SU-DHL-6 (cell line): ENCODE data around the gene VIPR2.

Experiments used
- H2AFZ ChIP-seq: fragments of 200-600 bp; sonication (generic); 2 replicates; pipeline ENCODE4 v1.6.1; 2014; ENCODE audit warnings: low read depth, mild to moderate bottlenecking, moderate library complexity, mixed read lengths, antibody characterized with exemption, low read length; ENCODE audit not compliant: severe bottlenecking
- H3F3A ChIP-seq: fragments of 200-600 bp; shearing (Covaris generic); 2 replicates; pipeline ENCODE4 v1.6.0; 2016; ENCODE audit warnings: antibody characterized with exemption, mild to moderate bottlenecking; ENCODE audit not compliant: insufficient read depth
- H3K27ac ChIP-seq: fragments of 200-600 bp; sonication (generic); 2 replicates; pipeline ENCODE4 v1.5.1; 2016; ENCODE audit warnings: low read depth, mild to moderate bottlenecking, low read length, moderate library complexity, mixed read lengths
- H3K27me3 ChIP-seq: fragments of 200-600 bp; sonication (generic), shearing (Covaris generic); 2 replicates; pipeline ENCODE4 v1.6.0; 2014; ENCODE audit warnings: mild to moderate bottlenecking, low read length
- H3K36me3 ChIP-seq: fragments of 200-600 bp; sonication (generic); 2 replicates; pipeline ENCODE4 v1.6.1; 2014; ENCODE audit warnings: mild to moderate bottlenecking, low read length, mixed read lengths
- H3K4me2 ChIP-seq: fragments of 300-600, 200-600 bp; shearing (Covaris generic), sonication (generic); 2 replicates; pipeline ENCODE4 v1.6.0; 2014; ENCODE audit warnings: low read length, low read depth, mild to moderate bottlenecking; ENCODE audit not compliant: poor library complexity, severe bottlenecking
- H3K4me3 ChIP-seq: fragments of 200-600 bp; sonication (generic); 2 replicates; pipeline ENCODE4 v1.5.1; 2014; ENCODE audit warnings: antibody characterized with exemption, low read length, mild to moderate bottlenecking, mixed read lengths; ENCODE audit not compliant: insufficient read depth, poor library complexity, severe bottlenecking
- H3K79me2 ChIP-seq: fragments of 200-600 bp; sonication (generic); 2 replicates; pipeline ENCODE4 v1.6.1; 2014; ENCODE audit warnings: mild to moderate bottlenecking, low read length, moderate library complexity; ENCODE audit not compliant: insufficient read depth
- H3K9ac ChIP-seq: fragments of 200-600 bp; sonication (generic); 2 replicates; pipeline ENCODE4 v1.7.0; 2014; ENCODE audit warnings: mild to moderate bottlenecking, low read length
- H3K9me2 ChIP-seq: fragments of 200-600 bp; sonication (generic); replicated peaks from 2 replicates; pipeline ENCODE4 v1.6.1; 2014; ENCODE audit warnings: low read length; ENCODE audit not compliant: insufficient read depth
- H3K9me3 ChIP-seq: fragments of 200-600 bp; sonication (generic); 2 replicates; pipeline ENCODE4 v1.6.1; 2014; ENCODE audit warnings: low read length, mixed read lengths; ENCODE audit not compliant: insufficient read depth
- H4K20me1 ChIP-seq: fragments of 200-600 bp; sonication (generic); 2 replicates; pipeline ENCODE4 v1.6.1; 2014; ENCODE audit warnings: low read depth, mild to moderate bottlenecking, antibody characterized with exemption, low read length, moderate library complexity, mixed read lengths
- CTCF ChIP-seq: fragments of 200-600 bp; sonication (generic); IDR thresholded peaks from one replicate; pipeline ENCODE4 v1.5.1; 2017; ENCODE audit warnings: antibody characterized with exemption, mild to moderate bottlenecking, low read length, moderate library complexity; ENCODE audit not compliant: insufficient read depth, poor library complexity, severe bottlenecking
- EZH2phosphoT487 ChIP-seq: fragments of 200-600 bp; sonication (generic), shearing (Covaris generic); conservative IDR thresholded peaks from 2 replicates; pipeline ENCODE4 v1.6.1; 2018; ENCODE audit warnings: mild to moderate bottlenecking, antibody characterized with exemption, low read length, moderate library complexity, mixed read lengths

Gene VIPR2

GRCh38 chr7:159011722-159012022 lies 133.0 kb downstream of the VIPR2 start:
- Histone ChIP-seq H3F3A (no peaks in the 10 kb centered on the region), H3K27me3 (no peaks in the 10 kb centered on the region), H3K9me3 (no peaks in the 10 kb centered on the region), H3K79me2 (no peaks in the 10 kb centered on the region), H3K9ac (no peak overlapping the region), H3K4me3 (no peak overlapping the region), H3K36me3 (no peaks in the 10 kb centered on the region), H2AFZ (no peak overlapping the region), H3K9me2 (no peaks in the 10 kb centered on the region), H3K4me2 (no peak overlapping the region), H4K20me1 (no peaks in the 10 kb centered on the region), H3K27ac (no peak overlapping the region)
- TF ChIP-seq CTCF (no peak), EZH2phosphoT487 (no peak)

GRCh38 chr7:159010937-159011721 lies 133.5 kb downstream of the VIPR2 start:
- Histone ChIP-seq H3K9ac (no peak overlapping the region), H2AFZ (no peak overlapping the region), H3K36me3 (no peaks in the 10 kb centered on the region), H3K4me2 (no peak overlapping the region), H3K27me3 (no peaks in the 10 kb centered on the region), H3K4me3 (no peak overlapping the region), H3K79me2 (no peaks in the 10 kb centered on the region), H3F3A (no peaks in the 10 kb centered on the region), H3K9me3 (no peaks in the 10 kb centered on the region), H4K20me1 (no peaks in the 10 kb centered on the region), H3K27ac (no peak overlapping the region), H3K9me2 (no peaks in the 10 kb centered on the region)
- TF ChIP-seq EZH2phosphoT487 (no peak), CTCF (no peak)

DNA sequence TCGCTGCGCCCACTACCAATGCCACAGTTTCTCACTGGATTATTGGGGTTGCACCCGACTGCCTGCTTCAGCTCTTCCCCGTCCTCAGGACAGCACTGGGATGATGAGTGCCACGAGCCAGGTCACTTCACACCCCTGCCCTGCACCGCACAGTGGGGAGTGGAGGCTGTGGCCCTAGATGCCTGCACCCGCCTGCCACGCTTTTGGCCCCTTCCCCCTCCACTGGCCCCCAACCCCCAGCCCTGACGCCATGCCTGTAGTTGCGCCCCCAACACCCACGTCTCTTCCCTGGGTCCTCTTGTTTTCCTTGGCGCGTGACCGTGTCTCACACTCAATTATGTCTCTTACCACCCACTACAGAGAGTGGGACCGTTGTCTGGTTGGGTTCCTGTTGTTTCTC lies 134.3 kb downstream of the VIPR2 start:
- Histone ChIP-seq H3K4me3 (no peak overlapping the region), H3K9me2 (no peaks in the 10 kb centered on the region), H3F3A (no peaks in the 10 kb centered on the region), H3K4me2 (no peak overlapping the region), H3K27me3 (no peaks in the 10 kb centered on the region), H3K9ac (no peak overlapping the region), H3K27ac (no peak overlapping the region), H2AFZ (no peak overlapping the region), H3K79me2 (no peaks in the 10 kb centered on the region), H3K9me3 (no peaks in the 10 kb centered on the region), H3K36me3 (no peaks in the 10 kb centered on the region), H4K20me1 (no peaks in the 10 kb centered on the region)
- TF ChIP-seq EZH2phosphoT487 (no peak), CTCF (no peak)
